ENCODE measurements around the gene FAM228B.

The FAM228B gene

GRCh38 chr2:24122366-24123194 lies 689 bp upstream of the FAM228B start:
- TF ChIP-seq RAD21 (IDR thresholded peaks at IDR 0.05; ENCODE audit: low read depth): no peak
- TF ChIP-seq REST (IDR thresholded peaks at IDR 0.05; ENCODE audit: low read depth): no peak
- no peak for TF ChIP-seq ZBTB7A (IDR thresholded peaks at IDR 0.05; ENCODE audit: low read depth)
- TF ChIP-seq TCF12 (IDR thresholded peaks at IDR 0.05; ENCODE audit: low read depth): no peak
- TF ChIP-seq FOXM1 (IDR thresholded peaks at IDR 0.05; ENCODE audit: borderline replicate concordance, low read depth): no peak
- no peak for TF ChIP-seq TAF1 (IDR thresholded peaks at IDR 0.05; ENCODE audit: low read depth)
- TF ChIP-seq MAX (IDR thresholded peaks at IDR 0.05): no peak
- TF ChIP-seq USF1 (IDR thresholded peaks at IDR 0.05): no peak
- TF ChIP-seq TEAD4 (IDR thresholded peaks at IDR 0.05): no peak

GRCh38 chr2:24123922-24124580 lies 782 bp downstream of the FAM228B start:
- TF ChIP-seq ZBTB7A (IDR thresholded peaks at IDR 0.05; ENCODE audit: low read depth) (no peak), REST (IDR thresholded peaks at IDR 0.05; ENCODE audit: low read depth) (no peak), USF1 (IDR thresholded peaks at IDR 0.05) (no peak), CREB1 (IDR thresholded peaks at IDR 0.05; ENCODE audit: low read depth) (no peak), TEAD4 (IDR thresholded peaks at IDR 0.05) (no peak), TAF1 (IDR thresholded peaks at IDR 0.05; ENCODE audit: low read depth) (no peak), NFIC (IDR thresholded peaks at IDR 0.05) (no peak), YY1 (IDR thresholded peaks at IDR 0.05; ENCODE audit: low read depth) (no peak), TCF12 (IDR thresholded peaks at IDR 0.05; ENCODE audit: low read depth) (no peak), EP300 (IDR thresholded peaks at IDR 0.05; ENCODE audit: borderline replicate concordance) (no peak)

GRCh38 chr2:24125956-24126355 lies 2.7 kb downstream of the FAM228B start:
- no peak for TF ChIP-seq RAD21 (IDR thresholded peaks at IDR 0.05; ENCODE audit: low read depth)
- no peak for TF ChIP-seq TAF1 (IDR thresholded peaks at IDR 0.05; ENCODE audit: low read depth)
- TF ChIP-seq YY1 (IDR thresholded peaks at IDR 0.05; ENCODE audit: low read depth): no peak
- TF ChIP-seq EGR1 (IDR thresholded peaks at IDR 0.05): no peak
- no peak for TF ChIP-seq EP300 (IDR thresholded peaks at IDR 0.05; ENCODE audit: borderline replicate concordance)
- TF ChIP-seq USF1 (IDR thresholded peaks at IDR 0.05): no peak
- TF ChIP-seq CEBPB (IDR thresholded peaks at IDR 0.05): no peak
- no peak for TF ChIP-seq TEAD4 (IDR thresholded peaks at IDR 0.05)
- no peak for TF ChIP-seq CREB1 (IDR thresholded peaks at IDR 0.05; ENCODE audit: low read depth)
- TF ChIP-seq TCF12 (IDR thresholded peaks at IDR 0.05; ENCODE audit: low read depth): no peak
- TF ChIP-seq REST (IDR thresholded peaks at IDR 0.05; ENCODE audit: low read depth): no peak
- no peak for TF ChIP-seq NFIC (IDR thresholded peaks at IDR 0.05)
- no peak for TF ChIP-seq MAX (IDR thresholded peaks at IDR 0.05)
- TF ChIP-seq ZBTB7A (IDR thresholded peaks at IDR 0.05; ENCODE audit: low read depth): no peak
- TF ChIP-seq FOXM1 (IDR thresholded peaks at IDR 0.05; ENCODE audit: borderline replicate concordance, low read depth): no peak
